HG03108 (cell line): Measurements from ENCODE around the gene GPR68.
"Not testable (repeated sequence)": the region's sequence is repeated elsewhere in the genome, so short reads cannot be mapped to it uniquely, and the experiment has no call there.

Experiments used
- ATAC-seq: cut with Tn5 transposase; IDR thresholded peaks from one replicate; pipeline ENCODE4 v1.9.1; 2021; ENCODE audit warnings: moderate library complexity; ENCODE audit not compliant: unreplicated experiment

Gene GPR68

GRCh38 chr14:91202234-91202974 is 42.1 kb downstream of the GPR68 start:
- ATAC-seq, result no peak

- not testable (repeated sequence) for ATAC-seq
These were observed 43.7 kb downstream of the GPR68 start for GRCh38 chr14:91200802-91201201.

- no peak for ATAC-seq
These were observed 46.9 kb downstream of the GPR68 start for GRCh38 chr14:91197631-91198030.

GRCh38 chr14:91195881-91196280 is 48.6 kb downstream of the GPR68 start:
- ATAC-seq, result no peak

- ATAC-seq, result no peak
These were observed 51.4 kb downstream of the GPR68 start for GRCh38 chr14:91193069-91193468.

- ATAC-seq, result no peak
These were observed 53.7 kb downstream of the GPR68 start for GRCh38 chr14:91190853-91191252.

- ATAC-seq, result no peak
These were observed 57.2 kb downstream of the GPR68 start for GRCh38 chr14:91187271-91187670.

GRCh38 chr14:91186515-91187066 is 57.9 kb downstream of the GPR68 start:
- no peak for ATAC-seq

- ATAC-seq, result no peak
These were observed 58.8 kb downstream of the GPR68 start for GRCh38 chr14:91185721-91186120.

- no peak for ATAC-seq
These were observed 59.9 kb downstream of the GPR68 start for GRCh38 chr14:91184559-91184958.

- not testable (repeated sequence) for ATAC-seq
These were observed 61.8 kb downstream of the GPR68 start for GRCh38 chr14:91182753-91183152.
